Stomach (tissue), 9 donors: Measurements from ENCODE around the gene CFAP54. TPM values are rescaled to one million over a fixed set of nuclear protein-coding genes. Genes with fewer than 3 reads are reported as not detected.
"Not testable (repeated sequence)": the region's sequence is repeated elsewhere in the genome, so short reads cannot be mapped to it uniquely, and the experiment has no call there.

Experiments
- DNase-seq, 2 donors: peaks; one replicate each; pipeline versions ENCODE4 v3.0.0 to v3.0.0-alpha.2; 2013 to 2019
- H3K27ac ChIP-seq, 5 donors: fragments of 200-600 bp in 4 of 5; sonication (generic) in 4 of 5; one replicate each; pipeline ENCODE4 v1.5.1; 2013 to 2019; ENCODE audit warnings: mild to moderate bottlenecking in 1 of 5, moderate library complexity in 1 of 5
- H3K27me3 ChIP-seq, 3 donors: fragments of 200-600 bp; sonication (generic); one replicate each; pipeline ENCODE4 v1.5.1; 2017 to 2019; ENCODE audit warnings: mixed run types in 1 of 3
- H3K36me3 ChIP-seq, 4 donors: fragments of 200-600 bp; sonication (generic); 1 replicate in 3 of 4; 2 replicates in 1 of 4; pipeline ENCODE4 v1.5.1; 2016 to 2019
- H3K4me1 ChIP-seq, 4 donors: fragments of 200-600 bp; sonication (generic); one replicate each; pipeline ENCODE4 v1.5.1; 2016 to 2019
- H3K4me3 ChIP-seq, 4 donors: fragments of 200-600 bp; sonication (generic) in 3 of 4; one replicate each; pipeline ENCODE4 v1.5.1; 2016 to 2019; ENCODE audit warnings: mild to moderate bottlenecking in 1 of 4
- H3K9me3 ChIP-seq, 4 donors: fragments of 200-600 bp; sonication (generic); one replicate each; pipeline ENCODE4 v1.5.1; 2016 to 2019
- EP300 ChIP-seq: sonication (generic); formaldehyde crosslinking; IDR thresholded peaks from one replicate; pipeline ENCODE4 v1.6.1; 2017; ENCODE audit warnings: antibody characterized with exemption
- POLR2A ChIP-seq, 4 donors: fragments of 450-650 bp; IDR thresholded peaks; one replicate each; pipeline ENCODE4 v1.6.1; 2016; ENCODE audit warnings: antibody characterized with exemption in 4 of 4, control low read depth in 2 of 4, mild to moderate bottlenecking in 1 of 4, moderate library complexity in 1 of 4
- POLR2AphosphoS5 ChIP-seq, 3 donors: sonication (generic); formaldehyde crosslinking; IDR thresholded peaks; one replicate each; pipeline ENCODE4 v1.6.1; 2016; ENCODE audit warnings: antibody characterized with exemption in 3 of 3
- WGBS, 5 donors: extraction: QIAGEN DNeasy Blood & Tissue Kit in 3 of 5; methylation state at CpG; one replicate each; pipeline versions ENCODE4 v1.1.5 to v1.1.7; 2013 to 2018; 5-methylcytosine and 5-hydroxymethylcytosine counted together
- intact Hi-C: fragments of 100-400 bp; cut with DNase I; formaldehyde crosslinking; loops from one replicate; pipeline ENCODE4 v1.15.1; 2023; ENCODE audit warnings: low total_unique reads
- polyA plus RNA-seq, 3 donors: library from polyadenylated mRNA; stranded (reverse); fragments of 200-250 nt; gene quantifications; one replicate each; pipeline ENCODE4 v1.2.3, GENCODE V29; 2013
- total RNA-seq, 5 donors: library from RNA; depleted of rRNA; stranded (reverse); fragments of >200 nt; gene quantifications; one replicate each; pipeline versions ENCODE4 v1.1.0 to v1.2.3, GENCODE V29; 2014 to 2016
- TF ChIP-seq, protein P1 (sequence below), 7 experiments: fragments of 450-650 bp in 4 of 7; fragments of 200-600 bp in 3 of 7; sonication (generic) in 3 of 7; IDR thresholded peaks; one replicate each; pipeline ENCODE4 v1.5.1; 2016 to 2019; ENCODE audit warnings: antibody characterized with exemption in 7 of 7, control low read depth in 2 of 7, mild to moderate bottlenecking in 1 of 7
- donor health status: healthy with polysubstance abuse.
- donor health status: Bipolar disorder and iron deficiency.
- donor health status: healthy.

The CFAP54 gene
- total and polyA plus RNA-seq, 8 donors = 0.08 to 36.6 (median 3.0) TPM; not detected in 2

DNA sequence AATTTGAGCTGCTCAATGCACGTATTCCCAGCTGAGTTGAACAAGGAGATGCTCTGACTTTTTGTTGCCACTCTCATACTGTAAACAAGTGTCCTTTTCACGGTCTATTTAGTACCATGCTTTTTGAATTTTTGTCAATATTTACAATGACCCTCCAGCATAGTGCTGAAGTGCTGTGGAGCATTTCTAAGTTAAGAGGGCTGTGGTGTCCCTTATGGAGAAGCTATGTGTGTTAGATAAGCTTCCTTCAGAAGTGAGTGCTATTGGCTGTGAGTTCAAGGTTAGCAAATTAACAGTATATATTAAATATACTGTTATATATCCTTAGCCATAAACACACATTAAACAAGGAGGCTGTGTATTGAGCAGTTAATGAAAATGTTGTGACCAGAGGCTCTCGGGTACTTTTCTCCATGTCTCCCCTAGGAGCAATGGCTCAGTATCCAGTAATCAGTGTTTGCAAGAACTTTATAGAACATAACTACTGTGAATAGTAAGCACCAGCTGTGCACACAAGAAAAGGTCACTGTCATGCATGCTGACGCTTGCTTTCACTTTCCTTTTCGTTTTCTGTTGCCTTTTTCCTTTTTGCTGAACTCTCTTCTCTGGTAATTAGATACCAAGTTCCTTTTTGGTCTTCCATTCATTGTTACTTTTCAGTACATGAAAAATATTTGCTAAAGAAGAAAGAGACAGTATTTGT lies 230.4 kb downstream of the CFAP54 start:
- Histone ChIP-seq H3K36me3 (no peaks in the 10 kb centered on the region), H3K4me1 (peaks cover 0 to 8% (median 3%) of the 10 kb centered on the region in 4 donors), H3K27ac (peak overlapping the region in 2 of 5 donors; percentile 8 to 45), H3K27me3 (no peaks in the 10 kb centered on the region), H3K9me3 (no peaks in the 10 kb centered on the region), H3K4me3 (peak overlapping the region; percentile 2 to 47 (median 38))
- 22 to 31% (median 26%) methylated on average over 5 of the region's 5 CpGs for WGBS, 5 donors
- peak in 1 of 2 donors; percentile 70 for DNase-seq
- intact Hi-C loops = no loop called here
- TF ChIP-seq, protein P1, sequence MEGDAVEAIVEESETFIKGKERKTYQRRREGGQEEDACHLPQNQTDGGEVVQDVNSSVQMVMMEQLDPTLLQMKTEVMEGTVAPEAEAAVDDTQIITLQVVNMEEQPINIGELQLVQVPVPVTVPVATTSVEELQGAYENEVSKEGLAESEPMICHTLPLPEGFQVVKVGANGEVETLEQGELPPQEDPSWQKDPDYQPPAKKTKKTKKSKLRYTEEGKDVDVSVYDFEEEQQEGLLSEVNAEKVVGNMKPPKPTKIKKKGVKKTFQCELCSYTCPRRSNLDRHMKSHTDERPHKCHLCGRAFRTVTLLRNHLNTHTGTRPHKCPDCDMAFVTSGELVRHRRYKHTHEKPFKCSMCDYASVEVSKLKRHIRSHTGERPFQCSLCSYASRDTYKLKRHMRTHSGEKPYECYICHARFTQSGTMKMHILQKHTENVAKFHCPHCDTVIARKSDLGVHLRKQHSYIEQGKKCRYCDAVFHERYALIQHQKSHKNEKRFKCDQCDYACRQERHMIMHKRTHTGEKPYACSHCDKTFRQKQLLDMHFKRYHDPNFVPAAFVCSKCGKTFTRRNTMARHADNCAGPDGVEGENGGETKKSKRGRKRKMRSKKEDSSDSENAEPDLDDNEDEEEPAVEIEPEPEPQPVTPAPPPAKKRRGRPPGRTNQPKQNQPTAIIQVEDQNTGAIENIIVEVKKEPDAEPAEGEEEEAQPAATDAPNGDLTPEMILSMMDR (IDR thresholded peaks at IDR 0.05) = no peak
- TF ChIP-seq POLR2A (IDR thresholded peaks at IDR 0.05) (no peak), EP300 (no peak), POLR2AphosphoS5 (IDR thresholded peaks at IDR 0.05) (no peak)

DNA sequence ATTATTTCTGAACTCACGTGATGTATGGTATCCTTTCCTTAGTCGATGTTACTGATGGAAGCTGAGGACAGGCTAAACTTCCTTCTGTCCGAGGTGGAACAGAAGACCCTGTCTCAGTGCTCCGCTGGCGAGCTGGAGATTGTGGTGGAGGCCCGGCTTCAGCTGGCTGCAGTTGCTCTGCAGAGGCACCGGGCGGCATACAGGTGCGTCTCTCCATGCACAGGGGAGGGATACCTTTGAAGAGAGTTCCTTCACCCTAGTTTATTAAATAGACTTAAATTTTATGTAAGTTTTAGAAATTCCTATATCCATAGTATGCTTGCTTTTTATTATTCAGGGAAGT lies 231.0 kb downstream of the CFAP54 start:
- peak overlapping the region in 2 of 5 donors; percentile 8 to 45 for H3K27ac ChIP-seq
- DNase-seq = peak in 1 of 2 donors; percentile 19
- H3K36me3 ChIP-seq = no peaks in the 10 kb centered on the region
- H3K4me3 ChIP-seq = peak overlapping the region; percentile 2 to 47 (median 38)
- WGBS, 5 donors = 38 to 75% (median 48%) methylated on average over 9 of the region's 9 CpGs
- H3K4me1 ChIP-seq = peaks cover 0 to 8% (median 3%) of the 10 kb centered on the region in 4 donors
- intact Hi-C loops = no loop called here
- no peaks in the 10 kb centered on the region for H3K27me3 ChIP-seq
- TF ChIP-seq EP300 (no peak), POLR2A (IDR thresholded peaks at IDR 0.05) (no peak), POLR2AphosphoS5 (IDR thresholded peaks at IDR 0.05) (no peak)
- TF ChIP-seq, protein P1 (IDR thresholded peaks at IDR 0.05) = no peak
- H3K9me3 ChIP-seq = no peaks in the 10 kb centered on the region

DNA sequence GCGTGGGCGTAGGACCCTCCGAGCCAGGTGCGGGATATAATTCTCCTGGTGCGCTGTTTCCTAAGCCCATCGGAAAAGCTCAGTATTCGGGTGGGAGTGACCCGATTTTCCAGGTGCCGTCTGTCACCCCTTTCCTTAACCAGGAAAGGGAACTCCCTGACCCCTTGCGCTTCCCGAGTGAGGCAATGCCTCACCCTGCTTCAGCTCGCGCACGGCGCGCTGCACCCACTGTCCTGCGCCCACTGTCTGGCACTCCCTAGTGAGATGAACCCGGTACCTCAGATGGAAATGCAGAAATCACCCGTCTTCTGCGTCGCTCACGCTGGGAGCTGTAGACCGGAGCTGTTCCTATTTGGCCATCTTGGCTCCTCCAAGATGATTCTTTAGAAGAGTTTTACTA lies 240.1 kb downstream of the CFAP54 start:
- 79 to 93% (median 90%) methylated on average over 21 to 23 of the region's 23 CpGs for WGBS, 5 donors
- intact Hi-C loops, H3K27me3 ChIP-seq, H3K4me1 ChIP-seq, H3K27ac ChIP-seq, DNase-seq, H3K36me3 ChIP-seq, H3K4me3 ChIP-seq, H3K9me3 ChIP-seq: not testable (repeated sequence)

GRCh38 chr12:96729886-96730285 lies 240.5 kb downstream of the CFAP54 start:
- Histone ChIP-seq H3K36me3 (no peaks in the 10 kb centered on the region), H3K27ac (no peak overlapping the region), H3K4me1 (no peaks in the 10 kb centered on the region), H3K4me3 (no peak overlapping the region), H3K27me3 (no peaks in the 10 kb centered on the region), H3K9me3 (no peaks in the 10 kb centered on the region)
- WGBS, 5 donors = 54 to 84% (median 79%) methylated on average over 2 of the region's 2 CpGs
- intact Hi-C loops = no loop called here
- DNase-seq = no peak
- TF ChIP-seq POLR2A (IDR thresholded peaks at IDR 0.05) (no peak), POLR2AphosphoS5 (IDR thresholded peaks at IDR 0.05) (no peak), EP300 (no peak)
- TF ChIP-seq, protein P1 (IDR thresholded peaks at IDR 0.05) = no peak

GRCh38 chr12:96743606-96744005 lies 254.2 kb downstream of the CFAP54 start:
- H3K36me3 ChIP-seq = no peaks in the 10 kb centered on the region
- peak in 1 of 2 donors; percentile 50 for DNase-seq
- 55 to 73% (median 66%) methylated on average over 4 of the region's 4 CpGs for WGBS, 5 donors
- no peaks in the 10 kb centered on the region for H3K4me1 ChIP-seq
- peaks cover 0 to 3% (median 0%) of the 10 kb centered on the region in 4 donors for H3K9me3 ChIP-seq
- no peak overlapping the region for H3K27ac ChIP-seq
- H3K27me3 ChIP-seq = no peaks in the 10 kb centered on the region
- TF ChIP-seq, protein P1 (IDR thresholded peaks at IDR 0.05) = no peak
- no peak for TF ChIP-seq POLR2AphosphoS5 (IDR thresholded peaks at IDR 0.05)
- TF ChIP-seq EP300 = no peak
- no peak for TF ChIP-seq POLR2A (IDR thresholded peaks at IDR 0.05)
- no peak overlapping the region for H3K4me3 ChIP-seq
- intact Hi-C loops = no loop called here
